SK-N-SH (cell line): ENCODE results near the gene CFAP97. TPM values are rescaled to one million over a fixed set of nuclear protein-coding genes. Genes with fewer than 3 reads are reported as not detected.

ENCODE experiments used
- CTCF ChIA-PET: fragments of 300-600, 350-600 bp; formaldehyde crosslinking; extraction: SDS; loops from one replicate; lab custom pipeline; 2021; lab: Yijun Ruan, JAX
- POLR2A ChIA-PET: fragments of 350-600 bp; sonication (Branson Sonifier 250); formaldehyde crosslinking; extraction: SDS; loops from one replicate; lab custom pipeline; 2020; ENCODE audit warnings: antibody characterized with exemption, inconsistent platforms; lab: Yijun Ruan, JAX
- DNase-seq: peaks from one replicate; pipeline ENCODE4 v3.0.0; 2012
- H2AFZ ChIP-seq: fragments of 200-600 bp; sonication (generic); 2 replicates; pipeline ENCODE4 v1.8.1; 2016; ENCODE audit warnings: antibody characterized with exemption, mild to moderate bottlenecking, low read depth
- H3F3A ChIP-seq: fragments of 200-600 bp; sonication (generic); replicated peaks from 2 replicates; pipeline ENCODE3; 2016; ENCODE audit warnings: antibody characterized with exemption, mild to moderate bottlenecking; ENCODE audit not compliant: insufficient read depth
- H3K27ac ChIP-seq, 2 experiments: fragments of 200-500 bp in 1 of 2; fragments of 200-600 bp in 1 of 2; sonication (Bioruptor generic) in 1 of 2; sonication (generic), shearing (Covaris generic) in 1 of 2; 2 replicates each; pipeline versions ENCODE4 v1.5.1 to v1.6.1; 2014 to 2016; ENCODE audit warnings: low read depth in 2 of 2, inconsistent platforms in 1 of 2, low read length in 1 of 2, mild to moderate bottlenecking in 1 of 2, mixed read lengths in 1 of 2
- H3K27me3 ChIP-seq: fragments of 200-600 bp; sonication (generic), shearing (Covaris generic); 2 replicates; pipeline ENCODE4 v1.6.1; 2016; ENCODE audit warnings: mixed run types; ENCODE audit not compliant: insufficient read depth
- H3K36me3 ChIP-seq, 2 experiments: fragments of 200-500 bp in 1 of 2; fragments of 200-600 bp in 1 of 2; sonication (Bioruptor generic) in 1 of 2; sonication (generic) in 1 of 2; replicated peaks in 1 of 2; 2 replicates each; pipeline versions ENCODE3 to v1.5.1; 2014 to 2016; ENCODE audit warnings: low read length in 1 of 2, mild to moderate bottlenecking in 1 of 2; ENCODE audit not compliant: insufficient read depth in 2 of 2, control insufficient read depth in 1 of 2
- H3K4me1 ChIP-seq, 2 experiments: fragments of 200-500 bp in 1 of 2; fragments of 200-600 bp in 1 of 2; sonication (Bioruptor generic) in 1 of 2; sonication (generic), shearing (Covaris generic) in 1 of 2; 2 replicates each; pipeline versions ENCODE4 v1.5.1 to v1.6.1; 2014 to 2016; ENCODE audit warnings: low read depth in 1 of 2, low read length in 1 of 2, mixed run types in 1 of 2; ENCODE audit not compliant: insufficient read depth in 2 of 2, control insufficient read depth in 1 of 2
- H3K4me2 ChIP-seq: fragments of 200-600 bp; sonication (generic), shearing (Covaris generic); 2 replicates; pipeline ENCODE4 v1.6.1; 2017; ENCODE audit warnings: mixed run types
- H3K4me3 ChIP-seq, 2 experiments: fragments of 200-500 bp in 1 of 2; fragments of 200-600 bp in 1 of 2; sonication (Bioruptor generic) in 1 of 2; sonication (generic), shearing (Covaris generic) in 1 of 2; 2 replicates each; pipeline versions ENCODE4 v1.5.1 to v1.8.1; 2014 to 2016; ENCODE audit warnings: low read depth in 2 of 2, inconsistent platforms in 1 of 2, low read length in 1 of 2, mild to moderate bottlenecking in 1 of 2, mixed read lengths in 1 of 2, moderate library complexity in 1 of 2
- H3K79me2 ChIP-seq: fragments of 200-600 bp; sonication (generic); 2 replicates; pipeline ENCODE4 v1.8.1; 2017; ENCODE audit warnings: mild to moderate bottlenecking; ENCODE audit not compliant: insufficient read depth
- H3K9ac ChIP-seq: fragments of 200-600 bp; sonication (generic); 2 replicates; pipeline ENCODE4 v1.6.1; 2017; ENCODE audit warnings: mixed run types
- H3K9me2 ChIP-seq: fragments of 200-600 bp; sonication (generic); 2 replicates; pipeline ENCODE4 v1.6.1; 2017; ENCODE audit warnings: mixed run types
- H3K9me3 ChIP-seq: fragments of 200-600 bp; sonication (generic); 2 replicates; pipeline ENCODE4 v1.6.1; 2017; ENCODE audit warnings: mixed run types, mild to moderate bottlenecking, moderate library complexity
- H4K20me1 ChIP-seq: fragments of 200-600 bp; sonication (generic); 2 replicates; pipeline ENCODE4 v1.6.1; 2017; ENCODE audit warnings: mild to moderate bottlenecking, mixed run types; ENCODE audit not compliant: insufficient read depth
- CHD2 ChIP-seq: fragments of 150-350 bp; IDR thresholded peaks from 2 replicates; pipeline ENCODE4 v1.6.1; 2018; ENCODE audit warnings: low read length; ENCODE audit not compliant: partially characterized antibody
- ELF1 ChIP-seq: IDR thresholded peaks from 2 replicates; pipeline ENCODE4 v1.4.0; 2012
- EP300 ChIP-seq, 2 experiments: IDR thresholded peaks; 2 replicates each; pipeline versions ENCODE4 v1.4.0 to v1.6.1; 2012; ENCODE audit warnings: borderline replicate concordance in 1 of 2, low read depth in 1 of 2, low read length in 1 of 2
- EZH2phosphoT487 ChIP-seq: fragments of 200-600 bp; sonication (generic); IDR thresholded peaks from 2 replicates; pipeline ENCODE4 v1.6.1; 2017; ENCODE audit warnings: low read depth, mixed run types, mild to moderate bottlenecking, antibody characterized with exemption, moderate library complexity, borderline replicate concordance
- FOXM1 ChIP-seq: IDR thresholded peaks from 2 replicates; pipeline ENCODE4 v1.4.0; 2012; ENCODE audit warnings: low read depth, mild to moderate bottlenecking
- GABPA ChIP-seq: IDR thresholded peaks from 2 replicates; pipeline ENCODE4 v1.4.0; 2012; ENCODE audit warnings: low read depth, mild to moderate bottlenecking
- GATA2 ChIP-seq: sonication (generic); formaldehyde crosslinking; IDR thresholded peaks from 2 replicates; pipeline ENCODE4 v1.5.0; 2020; ENCODE audit warnings: mild to moderate bottlenecking, missing genetic modification reagents
- NFIC ChIP-seq: IDR thresholded peaks from 2 replicates; pipeline ENCODE4 v1.4.0; 2012; ENCODE audit warnings: borderline replicate concordance
- NRF1 ChIP-seq: IDR thresholded peaks from 2 replicates; pipeline ENCODE4 v1.6.1; 2012; ENCODE audit warnings: low read depth, mild to moderate bottlenecking, low read length
- RAD21 ChIP-seq: IDR thresholded peaks from 2 replicates; pipeline ENCODE4 v1.6.1; 2012; ENCODE audit warnings: mild to moderate bottlenecking, low read length
- RCOR1 ChIP-seq: fragments of 150-350 bp; IDR thresholded peaks from 2 replicates; pipeline ENCODE4 v1.6.1; 2017; ENCODE audit warnings: antibody characterized with exemption, low read length
- RXRA ChIP-seq: IDR thresholded peaks from 2 replicates; pipeline ENCODE4 v1.4.0; 2012; ENCODE audit warnings: low read depth, mild to moderate bottlenecking, borderline replicate concordance
- TCF12 ChIP-seq: IDR thresholded peaks from 2 replicates; pipeline ENCODE4 v1.4.0; 2012
- TEAD4 ChIP-seq: IDR thresholded peaks from 2 replicates; pipeline ENCODE4 v1.4.0; 2012; ENCODE audit warnings: mild to moderate bottlenecking, borderline replicate concordance; ENCODE audit not compliant: insufficient read depth
- USF2 ChIP-seq: fragments of 150-350 bp; IDR thresholded peaks from 2 replicates; pipeline ENCODE4 v1.6.1; 2017; ENCODE audit warnings: antibody characterized with exemption, low read length, low read depth, borderline replicate concordance
- YY1 ChIP-seq: IDR thresholded peaks from 2 replicates; pipeline ENCODE4 v1.4.0; 2012; ENCODE audit warnings: low read depth, mild to moderate bottlenecking
- ZBTB33 ChIP-seq: IDR thresholded peaks from 2 replicates; pipeline ENCODE4 v1.4.0; 2012; ENCODE audit warnings: low read depth, borderline replicate concordance
- WGBS: methylation state at CpG from one replicate; pipeline ENCODE4 v1.1.6; 2017; ENCODE audit warnings: low lambda C conversion rate; 5-methylcytosine and 5-hydroxymethylcytosine counted together
- polyA plus RNA-seq, 3 experiments: library from polyadenylated mRNA; depleted of rRNA; stranded (reverse); fragments of >200 nt; gene quantifications; 2 replicates each; pipeline ENCODE4 v1.2.3, GENCODE V29; 2012
- TF ChIP-seq, protein P1 (sequence below): IDR thresholded peaks from 2 replicates; pipeline ENCODE4 v1.4.0; 2012; ENCODE audit warnings: low read depth, borderline replicate concordance

CFAP97 gene
- polyA plus RNA-seq, 1 of the 3 experiments (the other 2 are of a cell fraction), result 10.6 TPM

DNA sequence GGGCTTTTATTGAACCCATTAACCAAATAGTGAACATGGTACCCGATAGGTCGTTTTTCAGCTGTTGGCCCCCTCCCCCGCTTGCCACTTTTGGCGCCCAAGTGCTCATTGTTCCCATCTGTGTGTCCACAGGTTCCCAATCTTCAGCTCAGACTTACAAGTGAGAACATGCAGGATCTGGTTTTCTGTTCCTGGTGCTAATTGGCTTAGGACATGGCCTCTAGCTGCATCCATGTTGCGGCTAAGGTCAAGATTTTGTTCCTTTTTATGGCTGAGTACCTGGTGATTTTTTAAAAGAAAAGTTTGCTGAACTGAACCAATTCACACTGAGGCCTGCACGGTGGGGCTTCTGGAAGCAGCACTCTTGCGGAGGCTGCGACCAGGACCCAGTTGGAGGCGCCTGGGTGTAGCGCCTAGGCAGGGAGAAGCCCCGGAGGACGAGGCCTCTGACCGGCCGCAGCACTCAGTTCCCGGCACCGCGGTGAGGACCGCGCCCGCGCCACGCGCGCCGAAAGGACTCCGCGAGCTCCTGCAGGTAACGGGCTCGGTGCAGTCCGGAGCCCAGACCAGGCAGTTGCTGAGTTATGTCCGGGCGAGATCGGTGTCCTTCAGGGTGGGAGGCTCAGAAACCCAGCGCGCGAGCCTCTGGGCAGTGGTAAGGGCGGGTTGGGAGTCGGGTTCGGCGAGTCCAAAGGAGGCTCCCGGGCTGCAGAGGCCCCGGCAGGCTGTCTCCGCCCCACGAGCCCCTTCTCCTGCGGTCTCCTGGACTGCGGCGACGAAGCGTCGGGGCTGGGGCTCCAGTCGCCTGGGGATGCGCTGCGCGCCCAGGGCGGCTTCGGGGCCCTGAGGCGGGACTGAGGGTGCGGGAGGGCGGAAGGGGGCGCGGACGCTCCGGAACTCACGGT lies 76.5 kb downstream of the CFAP97 start:
- Histone ChIP-seq H3K79me2 (no peaks in the 10 kb centered on the region), H3K9ac (no peak overlapping the region), H3K27ac (no peak overlapping the region; a peak in 1 of 4 replicates), H3K36me3 (no peaks in the 10 kb centered on the region), H4K20me1 (no peaks in the 10 kb centered on the region), H3K27me3 (no peaks in the 10 kb centered on the region), H3K9me3 (no peaks in the 10 kb centered on the region), H3K4me2 (peak overlapping the region; percentile 79), H3K4me1 (peaks cover 7 to 8% of the 10 kb centered on the region in 2 experiments; a peak in 1 of 4 replicates), H3K9me2 (no peaks in the 10 kb centered on the region), H3F3A (no peaks in the 10 kb centered on the region), H3K4me3 (peak overlapping the region; percentile 55 to 66), H2AFZ (peak overlapping the region; percentile 78)
- WGBS, result 13% methylated on average over 22 of the region's 64 CpGs
- POLR2A ChIA-PET, result interaction anchor here (0.7 to 1.4 kb wide), 4 partner anchors 11 to 17 kb away, joined by 3 to 6 read pairs (median 3); partner anchors contain the start of gene SLC25A4
- CTCF ChIA-PET, result interaction anchor here (1.0 to 3.5 kb wide), 10 partner anchors 12 to 121 kb away, joined by 3 to 17 read pairs (median 4); partner anchors contain the start of gene SLC25A4
- peak; percentile 87 for DNase-seq
- no peak for TF ChIP-seq EZH2phosphoT487
- no peak for TF ChIP-seq GATA2 (CRISPR knock-in tag)
- no peak for TF ChIP-seq USF2
- TF ChIP-seq TCF12, result no peak
- no peak for TF ChIP-seq FOXM1
- TF ChIP-seq YY1, result no peak
- TF ChIP-seq ZBTB33, result no peak
- TF ChIP-seq RAD21, result no peak
- no peak for TF ChIP-seq CHD2
- TF ChIP-seq TEAD4, result no peak
- TF ChIP-seq ELF1, result no peak
- no peak for TF ChIP-seq GABPA
- no peak for TF ChIP-seq EP300 (IDR thresholded peaks at IDR 0.05; ENCODE audit: borderline replicate concordance in 1 of 2, low read depth in 1 of 2, low read length in 1 of 2)
- no peak for TF ChIP-seq RXRA
- no peak for TF ChIP-seq NFIC
- TF ChIP-seq, protein P1, sequence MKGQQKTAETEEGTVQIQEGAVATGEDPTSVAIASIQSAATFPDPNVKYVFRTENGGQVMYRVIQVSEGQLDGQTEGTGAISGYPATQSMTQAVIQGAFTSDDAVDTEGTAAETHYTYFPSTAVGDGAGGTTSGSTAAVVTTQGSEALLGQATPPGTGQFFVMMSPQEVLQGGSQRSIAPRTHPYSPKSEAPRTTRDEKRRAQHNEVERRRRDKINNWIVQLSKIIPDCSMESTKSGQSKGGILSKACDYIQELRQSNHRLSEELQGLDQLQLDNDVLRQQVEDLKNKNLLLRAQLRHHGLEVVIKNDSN, result no peak
- TF ChIP-seq RCOR1, result no peak
- TF ChIP-seq NRF1, result no peak
